Activated T-cell treated with anti-CD3 and anti-CD28 coated beads for 4 hours (primary cell): ENCODE measurements around the gene MYOG.

Experiments
- DNase-seq: peaks from one replicate; pipeline ENCODE4 v3.0.0-alpha.2; 2020

Gene MYOG

GRCh38 chr1:203090421-203091198 lies 4.8 kb upstream of the MYOG start:
- DNase-seq: no peak

GRCh38 chr1:203089651-203090045 lies 3.8 kb upstream of the MYOG start:
- DNase-seq: no peak

- no peak for DNase-seq
Observed at GRCh38 chr1:203089001-203089650, 3.3 kb upstream of the MYOG start.

- DNase-seq: no peak
Observed at GRCh38 chr1:203088441-203088840, 2.6 kb upstream of the MYOG start.

- no peak for DNase-seq
Observed at GRCh38 chr1:203086992-203087763, 1.4 kb upstream of the MYOG start.

- no peak for DNase-seq
Observed at GRCh38 chr1:203084588-203085527, 954 bp downstream of the MYOG start.

- no peak for DNase-seq
Observed at GRCh38 chr1:203083463-203083921, 2.3 kb downstream of the MYOG start.

- no peak for DNase-seq
Observed at GRCh38 chr1:203082571-203083462, 3.0 kb downstream of the MYOG start.

GRCh38 chr1:203082231-203082505 lies 3.6 kb downstream of the MYOG start:
- DNase-seq: no peak

- no peak for DNase-seq
Observed at GRCh38 chr1:203081465-203082230, 4.2 kb downstream of the MYOG start.

- DNase-seq: no peak
Observed at GRCh38 chr1:203080456-203080855, 5.4 kb downstream of the MYOG start.

- no peak for DNase-seq
Observed at GRCh38 chr1:203078478-203078877, 7.3 kb downstream of the MYOG start.

GRCh38 chr1:203077956-203078355 lies 7.9 kb downstream of the MYOG start:
- DNase-seq: no peak

GRCh38 chr1:203077367-203077766 lies 8.4 kb downstream of the MYOG start:
- no peak for DNase-seq

- no peak for DNase-seq
Observed at GRCh38 chr1:203076031-203076511, 9.7 kb downstream of the MYOG start.

GRCh38 chr1:203075236-203076030 lies 10.4 kb downstream of the MYOG start:
- no peak for DNase-seq

GRCh38 chr1:203074610-203075009 lies 11.2 kb downstream of the MYOG start:
- no peak for DNase-seq

GRCh38 chr1:203073469-203073868 lies 12.3 kb downstream of the MYOG start:
- no peak for DNase-seq

- no peak for DNase-seq
Observed at GRCh38 chr1:203072911-203073310, 12.9 kb downstream of the MYOG start.
